T-helper 17 cell (primary cell): ENCODE measurements around the gene TMX3. TPM values are rescaled to one million over a fixed set of nuclear protein-coding genes. Genes with fewer than 3 reads are reported as not detected.

Experiments used
- ATAC-seq: fragments of 150-1000 bp; cut with Tn5 transposase; 2 replicates; pipeline ENCODE4 v1.10.0; 2021; ENCODE audit warnings: mild to moderate bottlenecking, moderate library complexity
- DNase-seq, 3 donors: peaks; one replicate each; pipeline versions ENCODE4 v3.0.0 to v3.0.0-alpha.2; 2020 to 2021
- H3K9me3 ChIP-seq: one replicate; pipeline ENCODE4 v1.7.0; 2013; ENCODE audit warnings: low read length, mild to moderate bottlenecking; ENCODE audit not compliant: control insufficient read depth, poor library complexity, severe bottlenecking
- H3K27ac Mint-ChIP-seq: one replicate; pipeline ENCODE4 v1.8.0; 2022; ENCODE audit warnings: mild to moderate bottlenecking, moderate library complexity, mixed read lengths
- H3K27me3 Mint-ChIP-seq: one replicate; pipeline ENCODE4 v1.8.0; 2022; ENCODE audit warnings: mixed read lengths
- H3K36me3 Mint-ChIP-seq: one replicate; pipeline ENCODE4 v1.8.0; 2022; ENCODE audit warnings: low read depth, mixed read lengths
- H3K4me1 Mint-ChIP-seq: one replicate; pipeline ENCODE4 v1.8.0; 2022; ENCODE audit warnings: mild to moderate bottlenecking, mixed read lengths
- H3K4me3 Mint-ChIP-seq: one replicate; pipeline ENCODE4 v1.8.0; 2022; ENCODE audit warnings: mild to moderate bottlenecking, moderate library complexity, mixed read lengths
- total RNA-seq, 4 donors: library from RNA in 2 of 4; stranded (reverse) in 2 of 4; gene quantifications; one replicate each; pipeline ENCODE4 v1.2.3 and lab custom pipeline; 2022 to 2026

TMX3 gene
- total RNA-seq, 2 donors from 2014 or later: 38.4 to 49.5 TPM

DNA sequence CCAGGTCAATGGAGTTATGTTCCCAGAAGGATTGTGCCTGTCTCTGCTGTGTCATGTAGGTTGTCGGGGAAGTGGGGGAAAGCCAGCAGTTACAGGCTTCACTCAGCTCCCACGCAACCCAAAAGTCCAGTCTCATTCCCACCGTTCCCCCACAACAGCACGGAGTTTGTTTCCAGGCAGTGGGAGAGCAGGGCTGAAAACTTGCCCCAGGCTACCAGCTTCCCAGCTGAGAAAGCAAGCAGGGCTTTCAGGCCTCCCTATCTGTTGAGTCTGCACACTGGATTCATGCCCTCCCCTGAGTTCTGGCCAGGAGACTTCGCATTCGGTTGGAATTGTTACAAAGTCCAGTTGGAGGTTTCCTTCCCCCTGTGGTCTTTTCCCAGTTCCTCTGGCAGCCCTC, 76.3 kb downstream of the TMX3 start:
- ATAC-seq: no peak
- H3K9me3 ChIP-seq: no peaks in the 10 kb centered on the region
- Mint-ChIP-seq H3K27me3 (peaks cover 47% of the 10 kb centered on the region), H3K27ac (no peak overlapping the region), H3K4me1 (no peaks in the 10 kb centered on the region), H3K4me3 (no peak overlapping the region), H3K36me3 (peaks cover 4% of the 10 kb centered on the region)
- DNase-seq: no peak

DNA sequence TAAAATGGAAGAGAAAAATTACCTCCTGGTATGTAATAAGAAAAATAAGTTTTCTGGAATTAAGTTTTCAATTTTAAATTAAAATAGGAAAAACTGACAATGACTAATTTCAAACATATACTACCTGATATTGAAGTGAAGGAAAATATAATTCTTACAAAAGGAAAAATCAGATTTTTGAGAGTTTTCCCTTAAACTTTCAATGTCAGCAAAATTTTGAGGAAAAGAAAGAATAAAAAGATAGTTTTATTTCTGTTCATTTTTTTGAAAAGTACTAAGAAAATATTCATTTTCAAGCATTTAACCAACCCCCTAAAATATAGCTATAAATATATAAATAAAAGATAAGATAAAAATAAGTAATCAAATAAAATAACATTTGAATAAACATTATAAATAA, 87.1 kb downstream of the TMX3 start:
- ATAC-seq: no peak
- Mint-ChIP-seq H3K36me3 (no peaks in the 10 kb centered on the region), H3K27me3 (peaks cover 12% of the 10 kb centered on the region), H3K4me1 (no peaks in the 10 kb centered on the region), H3K4me3 (no peak overlapping the region), H3K27ac (no peak overlapping the region)
- DNase-seq: no peak
- no peaks in the 10 kb centered on the region for H3K9me3 ChIP-seq

Other genes starting within 250 kb of the TMX3 start
- gene CCDC102B, start 83.0 kb upstream of the TMX3 start, total RNA-seq: 1 to 10 TPM; 2.6 to 5.0 TPM